CD4-positive, alpha-beta T cell treated with Interleukin-4 for 4 hours (primary cell): ENCODE data around the gene DAPK3.
"Not testable (repeated sequence)": the region's sequence is repeated elsewhere in the genome, so short reads cannot be mapped to it uniquely, and the experiment has no call there.

Experiments used
- DNase-seq: peaks from one replicate; pipeline ENCODE4 v3.0.0-alpha.2; 2020

DAPK3 gene

GRCh38 chr19:3952755-3953276 is 18.1 kb downstream of the DAPK3 start:
- DNase-seq: not testable (repeated sequence)

DNA sequence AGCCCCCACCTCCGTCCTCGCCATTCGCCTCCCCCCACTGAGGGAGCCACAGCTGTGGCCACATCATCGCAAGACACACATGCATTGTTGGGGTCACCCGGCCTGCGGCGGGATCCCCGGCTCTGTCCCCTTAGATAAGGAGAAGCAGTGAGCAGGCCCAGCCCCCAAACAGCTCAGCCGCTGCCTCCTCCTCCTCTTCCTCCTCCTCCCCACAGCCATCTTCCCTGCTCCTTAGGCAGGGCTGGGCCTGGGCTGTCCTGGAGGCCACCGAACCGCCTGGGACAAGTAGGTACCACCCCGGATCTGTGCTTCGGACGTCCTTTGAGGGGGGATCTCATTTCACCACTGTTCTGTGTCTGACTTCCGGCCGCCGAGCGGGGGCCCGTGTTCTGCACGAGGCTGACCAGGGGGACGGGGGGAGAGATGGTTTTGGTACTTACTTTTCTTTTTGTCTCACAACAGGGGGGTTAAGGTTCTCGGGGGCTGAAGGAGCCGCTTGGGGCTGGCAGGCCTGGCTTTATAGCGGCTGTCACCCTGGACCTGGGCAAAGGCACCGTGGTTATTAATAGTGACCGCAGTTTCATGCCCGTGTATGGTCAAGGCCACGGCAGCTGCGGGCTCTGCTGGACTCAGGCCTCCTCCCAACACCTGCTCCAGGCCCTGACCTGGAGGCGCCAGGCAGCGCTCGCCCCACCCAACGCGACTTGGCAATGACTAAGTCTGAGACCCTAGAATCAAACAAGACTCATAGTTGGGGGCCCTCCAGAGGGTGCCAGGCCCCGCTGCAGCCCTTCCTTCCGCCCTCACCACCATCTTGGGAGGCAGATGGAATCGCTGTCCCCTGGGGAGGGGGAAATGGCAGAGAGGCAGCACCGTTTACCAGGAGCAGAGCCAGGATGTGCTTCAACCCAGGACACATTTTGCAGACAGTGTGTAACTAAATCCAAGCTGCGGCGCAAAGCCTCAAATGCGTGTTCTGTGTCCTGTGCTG is 19.7 kb downstream of the DAPK3 start:
- DNase-seq: no peak

GRCh38 chr19:3949997-3950859 is 20.7 kb downstream of the DAPK3 start:
- DNase-seq: no peak

DNA sequence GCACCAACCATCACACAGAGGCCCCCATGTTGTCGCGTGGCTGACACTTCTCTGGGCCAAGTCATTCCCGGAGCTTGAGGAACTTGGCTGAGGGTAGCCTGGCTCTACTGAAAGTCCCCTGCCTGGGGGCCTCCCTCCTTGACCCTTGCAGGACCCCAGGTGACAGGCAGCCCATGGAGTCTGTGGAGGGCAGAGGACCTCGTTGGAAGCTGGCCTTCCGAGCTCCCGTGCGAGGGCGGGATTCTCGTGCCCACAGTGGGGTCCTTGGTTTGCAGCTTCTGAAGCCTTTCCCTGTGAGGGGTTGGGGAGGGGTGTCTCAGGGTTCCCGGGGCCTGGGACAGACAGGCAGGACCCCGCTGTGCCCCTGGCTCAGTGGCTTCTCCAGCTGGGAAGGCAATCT is 21.6 kb downstream of the DAPK3 start:
- DNase-seq: no peak

DNA sequence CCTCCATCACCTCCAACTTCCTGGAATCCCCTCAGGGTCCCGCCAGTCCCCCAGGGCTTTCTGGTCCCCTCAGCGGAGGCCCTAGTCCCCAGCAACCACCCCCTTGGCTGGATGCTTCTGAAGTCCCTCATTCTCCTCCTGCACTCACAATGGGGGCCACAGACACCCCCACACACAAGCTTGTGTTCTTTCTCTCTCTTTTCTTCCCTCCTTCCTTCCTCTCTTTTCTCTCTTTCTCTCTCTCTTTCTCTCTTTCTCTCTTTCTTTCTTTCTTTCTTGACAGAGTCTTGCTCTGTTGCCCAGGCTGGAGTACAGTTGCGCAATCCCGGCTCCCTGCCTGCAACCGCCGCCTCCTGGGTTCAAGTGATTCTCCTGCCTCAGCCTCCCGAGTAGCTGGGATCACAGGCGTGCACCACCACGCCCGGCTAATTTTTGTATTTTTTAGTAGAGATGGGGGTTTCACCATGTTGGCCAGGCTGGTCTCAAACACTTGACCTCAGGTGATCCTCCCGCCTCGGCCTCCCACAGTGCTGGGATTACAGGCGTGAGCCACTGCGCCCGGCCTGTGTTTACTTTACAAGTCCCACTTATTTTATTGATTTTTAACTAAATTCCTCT is 23.5 kb downstream of the DAPK3 start:
- not testable (repeated sequence) for DNase-seq

- no peak for DNase-seq
These were observed 25.1 kb downstream of the DAPK3 start for GRCh38 chr19:3945838-3946237.

DNA sequence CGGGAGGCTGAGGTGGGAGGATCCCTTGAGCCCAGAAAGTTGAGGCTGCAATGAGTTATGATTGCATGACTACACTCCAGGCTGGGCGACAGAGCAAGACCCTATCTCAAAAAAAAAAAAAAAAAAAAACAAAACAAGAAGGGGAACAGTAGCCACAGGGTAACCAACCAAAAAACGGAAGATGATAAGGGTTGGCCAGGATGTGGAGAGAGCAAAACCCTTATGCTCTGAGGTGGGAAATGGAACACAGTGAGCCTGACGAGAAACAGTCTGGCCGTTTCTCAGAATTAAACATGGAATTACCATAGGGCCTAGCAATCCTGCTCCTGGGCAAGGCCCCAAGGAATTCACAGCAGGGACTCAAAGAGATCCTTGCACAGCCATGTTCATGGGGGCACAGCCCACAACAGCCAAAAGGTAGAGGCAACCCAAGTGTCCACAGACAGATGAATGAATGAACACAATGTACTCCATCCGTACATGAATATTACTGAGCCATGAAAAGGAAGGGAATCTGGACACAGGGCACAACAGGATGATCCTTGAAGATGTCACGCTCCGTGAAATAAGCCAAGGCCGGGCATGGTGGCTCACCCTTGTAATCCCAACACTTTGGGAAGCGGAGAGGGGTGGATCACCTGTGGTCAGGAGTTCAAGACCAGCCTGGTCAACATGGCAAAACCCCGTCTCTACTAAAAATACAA is 26.7 kb downstream of the DAPK3 start:
- no peak for DNase-seq

- DNase-seq: no peak
These were observed 28.0 kb downstream of the DAPK3 start for GRCh38 chr19:3942790-3943409.

- not testable (repeated sequence) for DNase-seq
These were observed 32.5 kb downstream of the DAPK3 start for GRCh38 chr19:3938300-3938950.

DNA sequence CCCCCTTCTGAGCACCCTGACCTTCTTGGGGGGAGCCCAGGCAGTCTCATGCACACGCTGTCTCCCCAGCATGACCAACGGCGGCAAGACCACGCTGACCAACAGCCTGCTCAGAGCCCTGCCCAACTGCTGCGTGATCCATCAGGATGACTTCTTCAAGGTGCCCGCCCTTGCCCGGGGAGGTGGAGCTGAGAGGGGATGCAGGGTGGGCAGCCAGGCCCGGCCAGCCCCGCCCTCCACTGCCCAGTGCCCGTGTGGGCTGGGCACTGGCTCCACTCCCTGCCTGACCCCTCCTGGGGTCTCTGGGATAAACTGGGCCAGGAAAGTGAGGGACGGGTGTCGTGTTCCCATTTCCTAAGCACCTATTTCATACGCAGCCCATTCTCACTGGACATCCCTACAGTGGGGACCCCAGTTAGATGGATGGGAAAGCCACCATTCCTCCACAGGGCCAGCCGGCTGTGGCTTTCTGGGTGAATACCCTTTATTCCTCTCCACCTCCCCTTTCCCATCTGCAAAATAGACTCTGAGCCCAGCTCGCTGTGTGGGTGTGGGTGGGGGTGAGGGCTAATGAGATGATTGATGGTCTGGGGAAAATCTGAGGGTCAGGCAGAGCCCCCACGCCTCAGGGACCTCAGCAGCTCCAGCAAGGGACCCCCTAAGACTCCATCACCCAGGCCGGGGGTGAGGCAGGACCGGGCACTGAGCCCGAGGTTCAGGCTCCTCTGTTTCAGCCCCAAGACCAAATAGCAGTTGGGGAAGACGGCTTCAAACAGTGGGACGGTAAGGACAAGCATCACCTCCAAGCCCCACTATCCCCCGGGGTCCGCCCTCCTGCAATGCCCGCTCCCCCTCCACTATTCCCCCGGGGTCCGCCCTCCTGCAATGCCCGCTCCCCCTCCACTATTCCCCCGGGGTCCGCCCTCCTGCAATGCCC is 34.1 kb downstream of the DAPK3 start:
- DNase-seq: no peak

DNA sequence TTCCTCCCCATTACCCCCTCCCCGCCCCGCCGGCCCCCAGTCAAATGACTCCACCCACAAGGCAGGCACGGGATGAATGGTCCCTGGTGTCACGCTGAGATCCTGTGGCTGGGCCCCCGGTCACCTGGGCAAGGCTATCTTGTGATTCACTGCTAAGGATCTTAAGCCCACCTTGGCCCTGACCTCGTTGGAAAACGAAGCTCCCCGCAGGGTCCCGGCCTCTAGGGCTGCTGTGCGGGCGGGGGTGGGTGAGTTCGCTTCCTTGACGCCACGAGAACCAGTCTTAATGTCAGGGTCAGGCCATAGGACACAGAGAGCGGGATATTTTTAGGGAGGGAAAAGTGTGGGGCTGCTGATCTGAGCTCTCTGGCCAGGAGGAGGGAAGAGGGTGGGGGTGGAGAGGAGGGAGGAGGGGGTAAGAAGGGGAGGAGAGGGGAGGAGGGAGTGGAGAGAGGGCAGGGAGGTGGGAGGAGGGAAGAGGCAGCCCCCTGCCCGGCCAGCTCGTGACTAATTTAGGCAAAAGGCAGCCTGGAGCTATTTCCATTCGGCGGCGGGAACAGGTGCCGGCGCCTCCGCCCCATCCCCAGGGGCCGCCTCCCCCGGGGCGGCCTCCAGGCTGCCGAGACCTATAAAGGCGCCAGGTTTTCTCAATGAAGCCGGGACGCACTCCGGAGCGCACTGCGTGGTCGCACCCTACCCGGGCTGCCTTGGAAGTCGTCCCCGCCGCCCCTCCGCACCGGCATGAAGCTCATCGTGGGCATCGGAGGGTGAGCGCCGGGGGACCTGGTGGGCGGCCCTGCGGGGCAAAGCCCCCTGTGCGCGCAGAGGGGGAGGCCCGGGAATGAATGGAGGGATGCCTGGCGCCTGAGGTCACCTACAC is 37.7 kb downstream of the DAPK3 start, which contains the start of gene NMRK2:
TSS of gene NMRK2 (plus strand) at position 139 of the 880 bp plus-strand sequence. CDS start at position 742, 603 bp downstream.
- no peak for DNase-seq

GRCh38 chr19:3931041-3931440 is 39.9 kb downstream of the DAPK3 start:
- DNase-seq: no peak

DNA sequence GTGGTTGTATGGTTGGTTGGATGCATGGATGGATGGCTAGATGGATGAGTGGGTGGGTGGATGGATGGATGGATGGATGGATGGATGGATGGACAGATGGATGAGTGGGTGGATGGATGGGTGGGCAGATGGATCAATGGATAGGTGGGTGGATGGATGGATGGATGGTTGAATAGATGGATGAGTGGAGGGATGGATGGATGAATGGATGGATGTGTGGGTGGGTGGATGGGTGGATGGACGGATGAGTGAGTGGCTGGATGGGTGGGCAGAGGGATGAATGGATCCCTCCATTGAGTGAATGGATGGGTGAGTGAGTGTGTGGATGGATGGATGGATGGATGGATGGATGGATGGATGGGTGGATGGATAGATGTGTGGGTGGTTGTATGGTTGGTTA is 47.0 kb downstream of the DAPK3 start:
- DNase-seq: no peak

GRCh38 chr19:3923096-3923758 is 47.7 kb downstream of the DAPK3 start:
- DNase-seq: no peak

GRCh38 chr19:3919793-3920192 is 51.1 kb downstream of the DAPK3 start:
- no peak for DNase-seq

- no peak for DNase-seq
These were observed 54.9 kb downstream of the DAPK3 start for GRCh38 chr19:3916033-3916432.

DNA sequence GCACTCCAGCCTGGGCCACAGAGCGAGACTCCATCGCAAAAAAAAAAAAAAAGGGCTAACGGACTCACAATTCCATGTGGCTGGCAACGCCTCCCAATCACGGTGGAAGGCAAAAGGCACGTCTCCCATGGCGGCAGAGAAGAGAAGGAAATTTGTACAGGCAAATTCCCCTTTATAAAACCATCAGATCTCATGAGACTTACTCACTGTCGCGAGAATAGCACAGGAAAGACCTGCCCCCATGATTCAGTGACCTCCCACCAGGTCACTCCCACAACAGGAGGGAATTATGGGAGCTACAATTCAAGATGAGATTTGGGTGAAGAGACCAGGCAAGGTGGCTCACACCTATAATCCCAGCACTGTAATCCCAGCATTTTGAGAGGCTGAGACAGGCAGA is 56.7 kb downstream of the DAPK3 start:
- DNase-seq: no peak

DNA sequence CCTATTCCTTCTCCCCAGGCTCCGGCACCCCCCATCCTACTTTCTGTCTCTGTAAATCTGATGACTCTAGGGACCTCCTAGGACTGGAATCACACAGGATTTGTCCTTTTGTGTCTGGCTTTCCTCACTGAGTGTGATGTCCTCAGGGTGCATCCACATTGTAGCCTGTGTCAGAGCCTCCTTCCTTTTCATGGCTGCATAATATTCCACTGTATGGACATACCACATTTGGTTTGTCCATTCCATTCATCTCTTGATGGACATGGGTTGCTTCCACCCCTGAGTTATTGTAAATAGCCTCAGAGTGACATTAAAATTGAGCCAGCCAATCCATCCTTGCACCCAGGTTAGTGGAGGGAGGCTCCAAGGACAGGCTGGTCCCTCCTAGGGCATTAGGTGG is 60.8 kb downstream of the DAPK3 start:
- no peak for DNase-seq
